Renal pelvis (tissue), 12 donors: ENCODE data around the gene SLC25A53. TPM values are rescaled to one million over a fixed set of nuclear protein-coding genes. Genes with fewer than 3 reads are reported as not detected.

Experiments used
- DNase-seq: peaks from one replicate; pipeline ENCODE4 v3.0.0-alpha.2; 2013
- long read RNA-seq, 16 experiments: transcript quantifications; one replicate each; lab custom pipeline, GENCODE V29; 2026
- polyA plus RNA-seq, 3 donors: library from polyadenylated mRNA; unstranded; fragments of 120-200 nt; gene quantifications; one replicate each; pipeline ENCODE4 v1.2.1, GENCODE V29; 2013; ENCODE audit not compliant: insufficient read length in 3 of 3

Gene SLC25A53
- polyA plus RNA-seq, result 10 to 100 TPM in 2 of 3 donors, 1 to 10 TPM in 1; 9.3 to 15.5 (median 12.6) TPM
- long read RNA-seq, donor 1, partial matches to known transcripts, result 0 of 1 reads
- long read RNA-seq, donor 1, other reads (novel, unspliced or antisense), result 0 of 1 reads
- long read RNA-seq, donor 2, transcript SLC25A53-201 (2 exons, 731 nt), result major isoform, 5 of 5 reads
- long read RNA-seq, donor 2, partial matches to known transcripts, result 0 of 5 reads
- long read RNA-seq, donor 2, other reads (novel, unspliced or antisense), result 0 of 5 reads
- long read RNA-seq, donor 3, partial matches to known transcripts, result 5 of 9 reads
- long read RNA-seq, donor 3, other reads (novel, unspliced or antisense), result 0 of 9 reads
- long read RNA-seq, donor 4, result 0 reads
- long read RNA-seq, donor 5, partial matches to known transcripts, result 0 of 1 reads
- long read RNA-seq, donor 5, other reads (novel, unspliced or antisense), result 0 of 1 reads
- long read RNA-seq, donor 6, partial matches to known transcripts, result 0 of 2 reads
- long read RNA-seq, donor 6, other reads (novel, unspliced or antisense), result 0 of 2 reads
- long read RNA-seq, donor 7, partial matches to known transcripts, result 0 of 3 reads
- long read RNA-seq, donor 7, other reads (novel, unspliced or antisense), result 0 of 3 reads
- long read RNA-seq, donor 8, partial matches to known transcripts, result 0 of 4 reads
- long read RNA-seq, donor 8, other reads (novel, unspliced or antisense), result 0 of 4 reads
- long read RNA-seq, donor 9, partial matches to known transcripts, result 0 of 12 reads
- long read RNA-seq, donor 9, other reads (novel, unspliced or antisense), result 9 of 12 reads
- long read RNA-seq, donor 10, partial matches to known transcripts, result 0 of 4 reads
- long read RNA-seq, donor 10, other reads (novel, unspliced or antisense), result 0 of 4 reads
- long read RNA-seq, donor 11, partial matches to known transcripts, result 0 of 2 reads
- long read RNA-seq, donor 11, other reads (novel, unspliced or antisense), result 0 of 2 reads
- long read RNA-seq, donor 12, transcript SLC25A53-201 (2 exons, 731 nt), result major isoform, 9 of 9 reads
- long read RNA-seq, donor 12, partial matches to known transcripts, result 0 of 9 reads
- long read RNA-seq, donor 12, other reads (novel, unspliced or antisense), result 0 of 9 reads
- long read RNA-seq, donor 13, partial matches to known transcripts, result 0 of 3 reads
- long read RNA-seq, donor 13, other reads (novel, unspliced or antisense), result 0 of 3 reads
- long read RNA-seq, donor 14, transcript SLC25A53-201 (2 exons, 731 nt), result major isoform, 10 of 18 reads
- long read RNA-seq, donor 14, partial matches to known transcripts, result 8 of 18 reads
- long read RNA-seq, donor 14, other reads (novel, unspliced or antisense), result 0 of 18 reads
- long read RNA-seq, donor 15, partial matches to known transcripts, result 0 of 2 reads
- long read RNA-seq, donor 15, other reads (novel, unspliced or antisense), result 0 of 2 reads
- long read RNA-seq, donor 16, partial matches to known transcripts, result 8 of 16 reads
- long read RNA-seq, donor 16, other reads (novel, unspliced or antisense), result 5 of 16 reads

DNA sequence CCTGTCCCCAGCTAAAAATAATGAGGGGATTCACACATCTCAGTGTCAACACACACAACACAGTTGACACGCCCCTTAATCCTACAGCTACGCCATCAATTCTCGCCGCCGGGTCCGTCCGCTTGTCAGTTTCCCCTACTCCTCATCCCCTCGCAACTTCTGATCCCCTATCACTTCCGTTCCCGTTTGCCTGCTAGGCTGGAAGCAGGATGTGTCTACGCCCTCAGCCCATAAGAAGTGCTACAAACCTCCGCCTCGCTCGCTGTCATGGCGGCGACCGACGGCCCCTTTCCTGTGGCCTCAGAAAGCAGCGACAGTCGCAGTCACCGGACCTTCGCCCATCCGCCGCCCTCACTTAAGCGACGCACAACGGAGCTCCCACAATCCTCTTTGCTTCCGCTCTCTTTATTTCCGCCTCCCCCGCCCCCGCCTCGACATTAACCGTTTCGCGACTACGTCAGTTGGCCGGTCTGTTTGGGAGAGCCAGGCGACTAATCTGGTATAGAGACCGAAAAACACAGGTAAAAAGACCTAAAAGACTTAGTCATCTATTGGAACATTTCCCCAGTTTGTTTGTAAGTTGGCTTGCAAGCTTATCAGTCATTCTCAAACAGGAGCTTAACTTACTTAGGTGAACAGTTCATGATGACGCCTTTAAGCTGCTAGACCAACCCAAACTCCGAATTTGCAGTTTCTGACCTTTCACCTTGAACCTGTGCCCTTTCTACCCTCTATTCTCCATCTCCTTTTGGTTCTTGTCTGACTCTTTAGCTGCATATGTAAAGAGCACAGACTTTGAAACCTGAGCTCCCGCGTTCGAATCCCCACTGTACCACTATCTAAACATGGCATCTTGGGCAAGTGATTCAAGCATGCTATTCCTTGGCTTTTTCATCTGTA lies at the start of gene SLC25A53:
Gene SLC25A53 (minus strand): TSS at position 380 of the 900 bp plus-strand sequence. CDS start 51,752 bp downstream, outside the sequence.
- DNase-seq, result peak; percentile 85

- DNase-seq, result no peak
Measured at GRCh38 chrX:104205548-104205947, 48.7 kb upstream of the SLC25A53 start.

GRCh38 chrX:104195489-104196084 lies 38.8 kb upstream of the SLC25A53 start:
- peak; percentile 17 for DNase-seq

DNA sequence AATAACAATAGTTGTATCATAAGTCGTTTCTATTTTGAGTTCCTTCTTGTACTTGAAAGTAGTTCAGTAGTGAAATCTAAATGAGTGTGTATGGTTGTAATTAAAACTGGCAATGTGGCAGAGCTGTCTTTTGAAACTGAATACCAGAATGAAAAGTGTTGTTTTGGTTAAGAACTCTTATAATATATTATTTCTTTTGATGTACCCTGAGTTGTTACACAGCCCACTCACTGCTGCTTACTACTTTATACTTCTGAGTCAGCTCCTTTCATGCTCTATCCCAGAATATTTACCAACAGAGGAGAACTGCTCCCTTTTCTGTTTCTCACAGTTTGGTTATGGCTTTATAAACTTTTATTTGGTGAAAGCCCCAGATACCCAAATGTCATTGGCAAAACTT lies 38.2 kb upstream of the SLC25A53 start:
- no peak for DNase-seq

DNA sequence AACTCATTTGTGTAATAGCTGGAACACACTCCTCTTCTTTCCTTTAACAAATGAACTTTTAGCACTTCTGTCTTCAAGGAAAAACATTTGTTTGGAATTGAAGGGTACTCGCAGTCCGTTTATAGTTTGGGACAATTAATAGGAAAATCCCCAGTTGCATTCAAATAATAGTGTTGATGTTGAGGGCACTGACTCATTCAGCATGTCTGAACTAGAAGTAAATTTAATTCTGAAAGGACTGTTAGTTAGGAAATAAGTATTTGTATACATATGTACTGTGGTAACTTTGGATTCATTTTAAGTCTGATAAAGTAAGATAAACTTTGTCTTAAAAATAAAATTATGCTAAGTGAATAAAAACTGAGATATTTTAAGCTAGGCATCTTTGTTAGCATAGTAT lies 36.7 kb upstream of the SLC25A53 start:
- no peak for DNase-seq

DNA sequence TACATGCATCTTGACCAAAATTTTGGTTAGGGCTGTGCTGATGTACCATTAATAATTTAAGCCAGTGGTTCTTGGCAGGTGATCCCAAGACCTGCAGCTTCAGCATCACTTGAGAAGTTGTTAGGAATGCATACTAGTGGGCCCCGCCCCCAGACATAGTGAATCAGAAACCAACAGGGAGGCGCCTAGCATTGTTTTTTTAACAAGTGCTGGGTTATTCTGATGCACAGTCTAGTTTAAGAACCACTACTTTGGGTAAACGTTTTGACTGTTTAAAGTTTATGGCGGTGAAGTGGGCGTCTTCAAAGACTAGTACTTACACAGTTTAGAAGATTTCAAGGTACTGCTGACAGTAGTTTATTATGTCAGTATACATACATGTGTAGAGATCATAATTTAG lies 33.0 kb upstream of the SLC25A53 start:
- DNase-seq, result no peak

GRCh38 chrX:104187931-104188330 lies 31.1 kb upstream of the SLC25A53 start:
- DNase-seq, result no peak

GRCh38 chrX:104183685-104184084 lies 26.9 kb upstream of the SLC25A53 start:
- no peak for DNase-seq

- no peak for DNase-seq
Measured at GRCh38 chrX:104173841-104174240, 17.0 kb upstream of the SLC25A53 start.

DNA sequence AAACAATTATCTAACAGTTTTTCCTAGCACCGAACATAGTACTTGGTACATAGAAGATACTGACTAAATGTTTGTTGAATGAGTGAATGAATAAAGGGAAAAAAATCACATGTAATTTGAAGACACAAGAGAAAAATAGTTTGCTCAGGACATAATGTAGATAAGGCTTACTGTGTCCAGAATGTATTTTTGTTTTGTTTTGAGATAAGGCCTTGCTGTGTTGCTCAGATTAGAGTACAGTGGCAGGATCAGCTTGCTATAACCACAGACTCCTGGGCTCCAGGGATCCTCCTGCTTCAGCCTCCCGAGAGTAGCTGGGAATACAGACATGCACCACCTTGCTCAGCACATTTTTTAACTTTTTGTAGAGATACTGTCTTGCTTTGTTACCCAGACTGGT lies 16.0 kb upstream of the SLC25A53 start:
- DNase-seq, result no peak

GRCh38 chrX:104172121-104172520 lies 15.3 kb upstream of the SLC25A53 start:
- no peak for DNase-seq

DNA sequence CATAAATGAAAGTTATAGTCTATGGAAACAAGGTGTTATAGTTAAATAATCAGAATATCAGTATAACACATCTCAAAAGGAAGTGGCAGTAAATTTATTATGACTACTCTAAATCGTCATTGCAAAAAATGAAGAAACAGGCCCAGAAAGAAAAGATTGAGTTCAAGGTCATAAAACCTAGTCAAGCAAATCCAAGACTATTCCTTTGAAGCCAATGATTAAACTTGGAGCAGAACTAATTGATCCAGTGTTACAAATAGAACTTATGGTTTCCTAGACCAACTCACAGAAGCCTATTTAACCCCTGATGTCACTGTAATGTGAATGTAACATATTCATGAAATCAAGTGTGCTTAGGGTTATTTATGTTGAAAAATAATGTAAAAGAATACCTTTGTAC lies 11.3 kb upstream of the SLC25A53 start:
- no peak for DNase-seq

DNA sequence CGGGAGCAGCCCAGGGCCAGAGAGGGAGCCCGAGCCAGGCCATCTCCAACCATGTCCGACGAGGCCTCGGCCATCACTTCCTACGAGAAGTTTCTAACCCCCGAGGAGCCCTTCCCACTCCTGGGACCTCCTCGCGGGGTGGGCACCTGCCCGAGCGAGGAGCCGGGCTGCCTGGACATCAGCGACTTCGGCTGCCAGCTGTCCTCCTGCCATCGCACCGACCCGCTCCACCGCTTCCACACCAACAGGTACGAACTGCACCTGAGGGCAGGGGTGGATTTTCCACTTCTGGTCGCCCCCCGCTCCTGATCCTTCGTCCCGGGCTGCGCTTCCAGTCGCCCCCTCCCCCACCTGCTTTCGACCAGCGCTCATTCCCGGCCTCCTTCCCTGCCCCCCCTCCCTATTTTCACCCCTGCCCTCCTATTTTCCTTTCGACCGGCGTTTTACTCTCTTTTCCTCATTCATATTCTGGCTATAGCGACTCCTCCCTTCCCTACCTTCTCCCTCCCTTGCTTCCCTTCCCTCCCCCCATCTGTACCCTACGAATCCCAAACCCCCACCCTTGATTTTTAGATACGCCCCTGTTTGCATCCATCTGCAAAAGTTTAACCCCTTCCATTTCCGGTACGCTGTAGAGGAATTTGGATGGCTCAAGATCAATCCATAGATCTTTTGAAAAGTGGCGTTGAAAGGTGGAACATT lies 10.1 kb upstream of the SLC25A53 start:
- no peak for DNase-seq

GRCh38 chrX:104165894-104166734 lies 9.3 kb upstream of the SLC25A53 start, which contains the start of gene FAM199X:
Gene FAM199X (plus strand): TSS chrX:104166453. CDS start chrX:104166786, 333 bp downstream.
- DNase-seq, result peak; percentile 80

GRCh38 chrX:104151037-104151436 lies 5.8 kb downstream of the SLC25A53 start:
- DNase-seq, result no peak

DNA sequence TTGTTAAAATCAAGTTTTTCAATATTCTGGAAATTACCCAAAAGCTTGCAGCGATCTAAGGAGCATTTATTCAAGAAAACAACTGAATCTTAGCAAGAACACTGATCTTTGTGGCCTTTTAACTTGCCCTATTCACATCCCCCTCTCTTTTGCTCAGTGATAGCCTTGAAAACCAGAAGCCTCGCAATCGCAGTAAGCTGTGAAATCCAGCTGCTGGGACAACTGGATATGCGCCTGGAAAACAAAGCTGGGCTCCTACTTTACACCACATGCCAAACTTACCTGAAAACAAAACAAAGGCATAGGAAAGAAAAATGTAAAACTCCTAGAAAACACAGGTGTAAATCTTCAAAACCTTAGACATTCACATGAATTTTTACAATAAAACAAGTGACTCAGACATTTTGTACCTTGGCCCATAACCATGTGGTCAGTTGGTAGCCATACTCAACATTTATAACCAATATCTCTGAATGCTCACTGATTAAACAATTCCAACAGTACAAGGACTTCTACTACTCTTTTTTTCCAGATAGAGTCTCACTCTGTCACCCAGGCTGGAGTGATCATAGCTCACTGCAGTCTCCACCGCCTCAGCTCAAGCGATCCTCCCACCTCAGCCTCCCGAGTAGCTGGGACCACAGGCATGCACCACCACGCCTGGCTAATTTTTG lies 15.6 kb downstream of the SLC25A53 start:
- DNase-seq, result no peak

DNA sequence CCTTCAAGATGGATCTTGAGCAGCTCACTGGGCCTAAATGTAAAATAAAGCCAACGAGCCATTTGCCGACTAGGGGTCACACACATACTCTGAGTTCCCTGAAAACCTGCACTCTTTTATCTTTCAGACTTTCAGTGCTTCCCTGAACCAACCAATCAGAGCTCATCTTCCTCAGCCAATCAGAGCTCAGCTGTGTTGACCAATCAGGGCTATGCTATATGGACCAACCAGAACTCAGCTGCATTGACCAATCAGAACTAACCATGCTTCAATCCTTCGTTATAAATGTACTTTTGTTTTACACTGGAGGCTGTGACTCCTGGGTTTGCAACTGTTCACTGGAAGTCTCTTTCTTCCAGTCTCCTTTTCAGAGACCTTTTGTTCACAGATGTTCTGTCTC lies 19.3 kb downstream of the SLC25A53 start:
- DNase-seq, result no peak
